KOPT-K1 (cell line): ENCODE results near the gene ACLY.

ENCODE experiments used
- H3K27ac ChIP-seq: fragments of 200-600 bp; sonication (generic); 2 replicates; pipeline ENCODE4 v1.5.1; 2016; ENCODE audit warnings: antibody characterized with exemption, mild to moderate bottlenecking, low read depth, low read length; ENCODE audit not compliant: poor library complexity, severe bottlenecking
- H3K36me3 ChIP-seq: fragments of 200-600 bp; sonication (generic); 2 replicates; pipeline ENCODE4 v1.5.1; 2017; ENCODE audit warnings: antibody characterized with exemption, mild to moderate bottlenecking, low read length, moderate library complexity; ENCODE audit not compliant: insufficient read depth
- H3K9me3 ChIP-seq: fragments of 200-600 bp; sonication (generic); 2 replicates; pipeline ENCODE4 v1.5.1; 2017; ENCODE audit warnings: antibody characterized with exemption, low read length, mild to moderate bottlenecking; ENCODE audit not compliant: insufficient read depth, poor library complexity, severe bottlenecking

The ACLY gene

DNA sequence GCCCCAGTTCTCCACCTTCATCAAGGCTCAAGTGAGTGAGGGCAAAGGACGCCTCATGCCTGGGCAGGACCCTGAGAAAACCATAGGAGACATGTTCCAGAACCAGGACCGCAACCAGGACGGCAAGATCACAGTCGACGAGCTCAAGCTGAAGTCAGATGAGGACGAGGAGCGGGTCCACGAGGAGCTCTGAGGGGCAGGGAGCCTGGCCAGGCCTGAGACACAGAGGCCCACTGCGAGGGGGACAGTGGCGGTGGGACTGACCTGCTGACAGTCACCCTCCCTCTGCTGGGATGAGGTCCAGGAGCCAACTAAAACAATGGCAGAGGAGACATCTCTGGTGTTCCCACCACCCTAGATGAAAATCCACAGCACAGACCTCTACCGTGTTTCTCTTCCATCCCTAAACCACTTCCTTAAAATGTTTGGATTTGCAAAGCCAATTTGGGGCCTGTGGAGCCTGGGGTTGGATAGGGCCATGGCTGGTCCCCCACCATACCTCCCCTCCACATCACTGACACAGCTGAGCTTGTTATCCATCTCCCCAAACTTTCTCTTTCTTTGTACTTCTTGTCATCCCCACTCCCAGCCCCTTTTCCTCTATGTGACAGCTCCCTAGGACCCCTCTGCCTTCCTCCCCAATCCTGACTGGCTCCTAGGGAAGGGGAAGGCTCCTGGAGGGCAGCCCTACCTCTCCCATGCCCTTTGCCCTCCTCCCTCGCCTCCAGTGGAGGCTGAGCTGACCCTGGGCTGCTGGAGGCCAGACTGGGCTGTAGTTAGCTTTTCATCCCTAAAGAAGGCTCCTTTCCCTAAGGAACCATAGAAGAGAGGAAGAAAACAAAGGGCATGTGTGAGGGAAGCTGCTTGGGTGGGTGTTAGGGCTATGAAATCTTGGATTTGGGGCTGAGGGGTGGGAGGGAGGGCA lies 96.3 kb downstream of the ACLY start:
- Histone ChIP-seq H3K36me3 (peaks cover 20% of the 10 kb centered on the region; the same call in 1 of the 2 replicates), H3K27ac (no peak overlapping the region)

DNA sequence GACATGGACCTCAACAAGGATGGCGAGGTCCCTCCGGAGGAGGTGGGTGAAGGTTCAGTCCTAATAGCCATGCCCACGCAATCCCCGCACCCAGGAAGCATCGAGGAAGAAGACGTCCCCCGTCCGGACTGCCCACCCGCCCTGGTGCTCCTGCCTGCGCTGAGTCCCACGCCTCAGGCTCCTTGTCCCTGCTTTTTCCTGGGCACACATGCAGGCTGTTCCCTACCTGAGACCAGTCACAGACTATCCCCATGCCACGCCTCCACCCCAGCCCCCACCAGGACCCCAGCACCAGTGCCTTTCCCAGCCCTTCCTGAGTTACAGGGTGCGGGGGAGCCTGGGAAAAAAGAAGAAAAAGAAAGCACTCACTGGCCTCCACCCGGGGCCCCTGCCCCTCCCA lies 97.0 kb downstream of the ACLY start:
- Histone ChIP-seq H3K27ac (no peak overlapping the region), H3K9me3 (no peaks in the 10 kb centered on the region), H3K36me3 (peaks cover 17% of the 10 kb centered on the region; the same call in 1 of the 2 replicates)

More for the DNA sequence above, 96.3 kb downstream of the ACLY start:
- no peaks in the 10 kb centered on the region for H3K9me3 ChIP-seq

DNA sequence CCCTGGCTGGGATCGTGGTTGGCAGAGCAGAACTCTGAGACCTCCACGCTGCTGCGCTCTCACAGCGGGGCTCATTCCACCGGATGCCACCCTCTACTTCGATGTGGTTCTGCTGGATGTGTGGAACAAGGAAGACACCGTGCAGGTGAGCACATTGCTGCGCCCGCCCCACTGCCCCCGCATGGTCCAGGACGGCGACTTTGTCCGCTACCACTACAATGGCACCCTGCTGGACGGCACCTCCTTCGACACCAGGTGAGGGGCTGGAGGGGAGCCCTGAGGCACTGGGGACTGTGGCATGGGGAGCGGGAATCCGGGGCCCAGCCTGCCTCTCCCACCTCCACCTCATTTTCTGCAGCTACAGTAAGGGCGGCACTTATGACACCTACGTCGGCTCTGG lies 100.7 kb downstream of the ACLY start:
- Histone ChIP-seq H3K36me3 (no peaks in the 10 kb centered on the region), H3K27ac (no peak overlapping the region), H3K9me3 (no peaks in the 10 kb centered on the region)
